ENCODE measurements around the gene EML3. TPM values are rescaled to one million over a fixed set of nuclear protein-coding genes. Genes with fewer than 3 reads are reported as not detected.
"Not testable (repeated sequence)": the region's sequence is repeated elsewhere in the genome, so short reads cannot be mapped to it uniquely, and the experiment has no call there.

The EML3 gene
- total and polyA plus RNA-seq, 5 donors, result 23.5 to 33.3 (median 23.9) TPM

- DNase-seq (no peak), ATAC-seq (no peak)
- Histone ChIP-seq H3K9me3 (ENCODE audit: control insufficient read depth, low read length) (no peaks in the 10 kb centered on the region), H3K4me1 (ENCODE audit: control insufficient read depth, insufficient read depth, low read length) (peaks cover 2% of the 10 kb centered on the region), H3K27me3 (ENCODE audit: control insufficient read depth, insufficient read depth) (no peaks in the 10 kb centered on the region), H3K27ac (ENCODE audit: low read length) (no peak overlapping the region), H3K4me3 (ENCODE audit: low read length) (no peak overlapping the region)
- 96% methylated on average over 11 of the region's 11 CpGs for WGBS
- intact Hi-C loops (cut with DNase I), result no loop called here
Observed at GRCh38 chr11:62578541-62578940, 34.0 kb downstream of the EML3 start.

- Histone ChIP-seq H3K27ac (ENCODE audit: low read length) (peak overlapping the region; percentile 80), H3K9me3 (ENCODE audit: control insufficient read depth, low read length) (no peaks in the 10 kb centered on the region), H3K27me3 (ENCODE audit: control insufficient read depth, insufficient read depth) (no peaks in the 10 kb centered on the region), H3K4me3 (ENCODE audit: low read length) (no peak overlapping the region), H3K4me1 (ENCODE audit: control insufficient read depth, insufficient read depth, low read length) (peaks cover 2% of the 10 kb centered on the region)
- 56% methylated on average over 12 of the region's 12 CpGs for WGBS
- ATAC-seq (peak in 1 of 2 donors; percentile 58), DNase-seq (peak in 1 of 3 donors; percentile 42)
- intact Hi-C loops (cut with DNase I), result no loop called here
Observed at GRCh38 chr11:62577046-62577714, 35.4 kb downstream of the EML3 start.

- Histone ChIP-seq H3K4me3 (ENCODE audit: low read length) (no peak overlapping the region), H3K9me3 (ENCODE audit: control insufficient read depth, low read length) (no peaks in the 10 kb centered on the region), H3K27ac (ENCODE audit: low read length) (peak overlapping the region; percentile 80), H3K27me3 (ENCODE audit: control insufficient read depth, insufficient read depth) (no peaks in the 10 kb centered on the region), H3K4me1 (ENCODE audit: control insufficient read depth, insufficient read depth, low read length) (peaks cover 2% of the 10 kb centered on the region)
- intact Hi-C loops (cut with DNase I), result no loop called here
- DNase-seq (peak in 1 of 3 donors; percentile 49), ATAC-seq (no peak)
- WGBS, result 68% methylated on average over 14 of the region's 14 CpGs
Observed at GRCh38 chr11:62575837-62576236, 36.7 kb downstream of the EML3 start.

DNA sequence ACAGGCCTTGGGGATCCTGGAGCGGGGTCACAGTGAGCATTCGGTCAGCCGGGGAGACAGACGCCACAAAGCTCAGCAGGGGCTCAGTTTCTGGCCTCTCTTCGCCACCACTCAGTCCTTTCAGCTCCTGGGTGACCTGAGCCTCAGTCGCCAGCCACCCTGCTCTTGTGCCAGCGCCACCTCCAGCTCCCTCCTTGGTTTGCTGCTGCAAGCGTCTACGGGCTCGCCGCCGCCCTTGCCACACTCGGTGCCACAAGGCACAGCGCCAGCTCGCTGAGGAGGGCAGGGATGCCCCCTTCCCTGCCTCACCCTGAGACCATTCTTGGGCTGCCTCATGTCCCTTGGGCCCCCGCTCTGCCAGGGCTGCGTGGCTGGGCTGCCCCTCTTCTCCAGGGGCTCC lies 37.4 kb downstream of the EML3 start:
- H3K4me1 ChIP-seq (ENCODE audit: control insufficient read depth, insufficient read depth, low read length), result peaks cover 2% of the 10 kb centered on the region
- intact Hi-C loops (cut with DNase I), result no loop called here
- DNase-seq, result peak in 1 of 3 donors; percentile 76

GRCh38 chr11:62574363-62575071 lies 38.1 kb downstream of the EML3 start:
- Histone ChIP-seq H3K27me3 (ENCODE audit: control insufficient read depth, insufficient read depth) (no peaks in the 10 kb centered on the region), H3K4me3 (ENCODE audit: low read length) (peak overlapping the region; percentile 50), H3K27ac (ENCODE audit: low read length) (peak overlapping the region; percentile 71), H3K9me3 (ENCODE audit: control insufficient read depth, low read length) (no peaks in the 10 kb centered on the region), H3K4me1 (ENCODE audit: control insufficient read depth, insufficient read depth, low read length) (peaks cover 2% of the 10 kb centered on the region)
- WGBS, result 1% methylated on average over 33 of the region's 33 CpGs
- DNase-seq (peak; percentile 59 to 78 (median 76)), ATAC-seq (peak; percentile 14 to 28)
- intact Hi-C loops (cut with DNase I), result no loop called here

More for the DNA sequence above, 37.4 kb downstream of the EML3 start:
- H3K27ac ChIP-seq (ENCODE audit: low read length), result peak overlapping the region; percentile 41
- H3K27me3 ChIP-seq (ENCODE audit: control insufficient read depth, insufficient read depth), result no peaks in the 10 kb centered on the region
- no peak for ATAC-seq
- WGBS, result 42% methylated on average over 17 of the region's 17 CpGs
- no peak overlapping the region for H3K4me3 ChIP-seq (ENCODE audit: low read length)
- no peaks in the 10 kb centered on the region for H3K9me3 ChIP-seq (ENCODE audit: control insufficient read depth, low read length)

DNA sequence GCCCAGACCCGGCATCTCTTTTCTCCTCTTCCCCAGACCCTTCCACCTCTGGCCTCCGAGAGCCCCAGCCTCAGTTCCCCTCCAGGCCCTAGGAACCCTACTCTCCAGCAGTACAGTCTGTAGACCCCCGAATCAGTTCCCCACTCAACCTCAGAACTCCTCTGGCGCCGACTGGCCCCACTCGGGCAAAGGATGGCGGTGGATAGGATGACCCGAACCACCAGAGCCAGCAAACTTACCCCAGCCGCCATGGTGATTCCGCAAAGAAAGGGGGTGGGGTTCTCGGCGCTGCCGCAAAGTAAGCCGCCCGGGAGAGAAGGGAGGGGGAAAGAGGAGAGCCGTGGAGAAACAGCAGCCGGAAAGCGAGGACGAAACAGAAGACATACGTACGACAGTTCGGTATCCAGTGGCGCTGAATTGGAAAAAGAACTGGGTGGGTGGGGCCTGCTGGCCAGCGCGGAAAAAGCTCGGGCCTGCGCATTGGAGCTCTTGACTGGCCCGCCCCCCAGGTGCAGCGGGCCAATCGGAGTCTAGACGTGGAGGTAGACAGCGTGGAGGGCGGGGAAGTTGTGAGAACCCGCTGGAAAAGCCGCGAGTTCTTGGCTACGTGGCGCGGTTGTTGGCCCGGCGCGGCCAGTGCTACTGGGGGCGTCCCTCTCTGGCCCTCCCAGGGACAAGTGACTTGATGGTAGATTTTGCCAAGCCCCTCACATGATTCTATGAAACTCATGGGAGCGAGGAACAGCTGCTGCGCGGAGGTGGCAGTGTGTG lies 38.8 kb downstream of the EML3 start, which contains the start of gene EEF1G:
EEF1G (minus strand) TSS at position 300 of the 771 bp plus-strand sequence; CDS start at position 251, 49 bp downstream.
- WGBS, result under 1% methylated on average over 46 of the region's 46 CpGs
- H3K4me3 ChIP-seq (ENCODE audit: low read length), result peak within 1 kb of the TSS; percentile 86
- DNase-seq (peak; percentile 98 to 99 (median 99)), ATAC-seq (peak; percentile 93 to 97)
- H3K27me3 ChIP-seq (ENCODE audit: control insufficient read depth, insufficient read depth), result no peaks in the 10 kb centered on the region
- peak within 1 kb of the TSS; percentile 75 for H3K27ac ChIP-seq (ENCODE audit: low read length)
- no peaks in the 10 kb centered on the region for H3K9me3 ChIP-seq (ENCODE audit: control insufficient read depth, low read length)
- intact Hi-C loops (cut with DNase I), result no loop called here
- H3K4me1 ChIP-seq (ENCODE audit: control insufficient read depth, insufficient read depth, low read length), result peaks cover 2% of the 10 kb centered on the region

GRCh38 chr11:62573006-62573591 lies 39.5 kb downstream of the EML3 start:
- under 1% methylated on average over 33 of the region's 33 CpGs for WGBS
- Histone ChIP-seq H3K27ac (ENCODE audit: low read length) (peak overlapping the region; percentile 75), H3K4me3 (ENCODE audit: low read length) (peak overlapping the region; percentile 86), H3K9me3 (ENCODE audit: control insufficient read depth, low read length) (no peaks in the 10 kb centered on the region), H3K27me3 (ENCODE audit: control insufficient read depth, insufficient read depth) (no peaks in the 10 kb centered on the region), H3K4me1 (ENCODE audit: control insufficient read depth, insufficient read depth, low read length) (peaks cover 2% of the 10 kb centered on the region)
- no peak for ATAC-seq
- intact Hi-C loops (cut with DNase I), result no loop called here
- no peak for DNase-seq

- peaks cover 2% of the 10 kb centered on the region for H3K4me1 ChIP-seq (ENCODE audit: control insufficient read depth, insufficient read depth, low read length)
- H3K27me3 ChIP-seq (ENCODE audit: control insufficient read depth, insufficient read depth), result no peaks in the 10 kb centered on the region
- ATAC-seq, result no peak
- DNase-seq, result no peak
- intact Hi-C loops (cut with DNase I), result no loop called here
- H3K4me3 ChIP-seq (ENCODE audit: low read length), result peak overlapping the region; percentile 86
- no peaks in the 10 kb centered on the region for H3K9me3 ChIP-seq (ENCODE audit: control insufficient read depth, low read length)
- H3K27ac ChIP-seq (ENCODE audit: low read length), result no peak overlapping the region
- 70% methylated on average over 12 of the region's 12 CpGs for WGBS
Observed at GRCh38 chr11:62572431-62572830, 40.1 kb downstream of the EML3 start.

DNA sequence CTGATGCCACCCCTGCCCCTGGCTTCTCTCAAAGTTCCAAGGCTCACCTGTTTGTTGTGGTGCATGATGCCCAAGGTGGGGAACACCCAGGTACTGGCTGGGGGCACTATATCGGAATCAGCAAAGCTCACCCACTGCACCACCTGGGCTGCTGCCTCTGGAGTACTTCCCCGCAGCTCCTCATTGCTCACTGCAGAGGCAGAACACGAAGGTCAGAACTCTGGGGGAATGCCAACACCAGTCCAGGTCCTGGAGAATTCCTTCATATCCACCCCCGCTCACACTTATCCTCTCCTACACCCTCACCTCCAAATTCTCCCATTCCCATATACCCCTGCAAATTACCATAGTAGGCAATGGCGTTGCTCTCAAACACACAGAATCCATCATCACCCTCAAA lies 41.1 kb downstream of the EML3 start:
- H3K27ac ChIP-seq (ENCODE audit: low read length); intact Hi-C loops (cut with DNase I); DNase-seq; H3K9me3 ChIP-seq (ENCODE audit: control insufficient read depth, low read length); H3K4me3 ChIP-seq (ENCODE audit: low read length); H3K27me3 ChIP-seq (ENCODE audit: control insufficient read depth, insufficient read depth); H3K4me1 ChIP-seq (ENCODE audit: control insufficient read depth, insufficient read depth, low read length); ATAC-seq: not testable (repeated sequence)
- WGBS, result 86% methylated on average over 5 of the region's 5 CpGs

DNA sequence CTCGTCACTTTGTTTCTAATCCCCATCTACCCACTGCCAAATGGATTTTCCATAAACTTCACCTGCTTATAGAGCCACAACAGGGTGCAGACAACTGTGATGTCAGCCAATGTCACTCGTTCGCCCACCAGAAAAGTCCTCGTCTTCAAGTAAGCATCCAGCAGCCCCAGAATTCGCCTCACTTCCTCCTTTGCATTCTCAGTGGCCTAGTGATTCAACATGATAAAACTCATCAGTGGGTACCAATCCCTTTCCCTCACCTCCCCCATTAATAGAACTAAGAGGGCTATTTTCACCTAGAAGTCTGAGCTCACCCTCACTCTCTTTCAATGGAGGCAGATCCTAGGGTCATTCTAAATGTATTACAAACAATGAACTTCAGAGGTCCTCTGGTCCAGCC lies 41.7 kb downstream of the EML3 start:
- 94% methylated on average over 5 of the region's 5 CpGs for WGBS
- H3K4me3 ChIP-seq (ENCODE audit: low read length); ATAC-seq; H3K27ac ChIP-seq (ENCODE audit: low read length); H3K27me3 ChIP-seq (ENCODE audit: control insufficient read depth, insufficient read depth); DNase-seq; intact Hi-C loops (cut with DNase I); H3K9me3 ChIP-seq (ENCODE audit: control insufficient read depth, low read length); H3K4me1 ChIP-seq (ENCODE audit: control insufficient read depth, insufficient read depth, low read length): not testable (repeated sequence)
